GM13976 (cell line): Measurements from ENCODE around the gene RPL31.

Source experiments
- DNase-seq: peaks from one replicate; pipeline ENCODE4 v3.0.0; 2012; ENCODE audit warnings: low spot score
- in situ Hi-C: fragments of 300-500 bp; cut with MboI; formaldehyde crosslinking; loops from one replicate; pipeline ENCODE4 v1.12.0; 2022; ENCODE audit warnings: low sequenced_read_pairs, mixed read lengths, inconsistent platforms; ENCODE audit not compliant: unreplicated experiment
- TF ChIP-seq, protein P1 (sequence below): IDR thresholded peaks from 2 replicates; pipeline ENCODE4 v1.5.1; 2012; ENCODE audit warnings: borderline replicate concordance, mild to moderate bottlenecking; ENCODE audit not compliant: insufficient read depth; ENCODE audit errors: extremely low read depth, missing control alignments, control extremely low read depth

The RPL31 gene

DNA sequence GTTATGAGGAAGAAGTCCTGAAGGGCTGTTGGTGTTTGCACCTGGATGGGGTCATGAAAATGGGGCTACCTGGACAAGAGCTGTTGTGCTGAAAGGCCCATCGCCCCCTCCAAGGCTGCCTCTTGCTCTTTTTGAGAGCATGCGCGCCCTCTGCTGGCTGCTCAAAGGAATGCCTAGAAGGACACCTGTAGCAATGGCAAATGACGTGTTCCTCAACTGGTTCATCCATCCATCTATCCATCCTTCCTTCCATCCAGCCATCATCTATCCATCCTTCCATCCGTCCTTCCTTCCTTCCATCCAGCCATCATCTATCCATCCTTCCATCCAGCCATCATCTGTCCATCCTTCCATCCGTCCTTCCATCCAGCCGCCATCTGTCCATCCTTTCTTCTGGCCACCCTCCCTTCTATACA is 17.2 kb upstream of the RPL31 start:
- peak; percentile 84 for DNase-seq
- TF ChIP-seq, protein P1, sequence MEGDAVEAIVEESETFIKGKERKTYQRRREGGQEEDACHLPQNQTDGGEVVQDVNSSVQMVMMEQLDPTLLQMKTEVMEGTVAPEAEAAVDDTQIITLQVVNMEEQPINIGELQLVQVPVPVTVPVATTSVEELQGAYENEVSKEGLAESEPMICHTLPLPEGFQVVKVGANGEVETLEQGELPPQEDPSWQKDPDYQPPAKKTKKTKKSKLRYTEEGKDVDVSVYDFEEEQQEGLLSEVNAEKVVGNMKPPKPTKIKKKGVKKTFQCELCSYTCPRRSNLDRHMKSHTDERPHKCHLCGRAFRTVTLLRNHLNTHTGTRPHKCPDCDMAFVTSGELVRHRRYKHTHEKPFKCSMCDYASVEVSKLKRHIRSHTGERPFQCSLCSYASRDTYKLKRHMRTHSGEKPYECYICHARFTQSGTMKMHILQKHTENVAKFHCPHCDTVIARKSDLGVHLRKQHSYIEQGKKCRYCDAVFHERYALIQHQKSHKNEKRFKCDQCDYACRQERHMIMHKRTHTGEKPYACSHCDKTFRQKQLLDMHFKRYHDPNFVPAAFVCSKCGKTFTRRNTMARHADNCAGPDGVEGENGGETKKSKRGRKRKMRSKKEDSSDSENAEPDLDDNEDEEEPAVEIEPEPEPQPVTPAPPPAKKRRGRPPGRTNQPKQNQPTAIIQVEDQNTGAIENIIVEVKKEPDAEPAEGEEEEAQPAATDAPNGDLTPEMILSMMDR: peak; percentile 85
- in situ Hi-C loops: loop anchor here (10.0 to 25.0 kb wide), 3 partner anchors 380 to 723 kb away; no protein-coding TSS in a partner anchor

DNA sequence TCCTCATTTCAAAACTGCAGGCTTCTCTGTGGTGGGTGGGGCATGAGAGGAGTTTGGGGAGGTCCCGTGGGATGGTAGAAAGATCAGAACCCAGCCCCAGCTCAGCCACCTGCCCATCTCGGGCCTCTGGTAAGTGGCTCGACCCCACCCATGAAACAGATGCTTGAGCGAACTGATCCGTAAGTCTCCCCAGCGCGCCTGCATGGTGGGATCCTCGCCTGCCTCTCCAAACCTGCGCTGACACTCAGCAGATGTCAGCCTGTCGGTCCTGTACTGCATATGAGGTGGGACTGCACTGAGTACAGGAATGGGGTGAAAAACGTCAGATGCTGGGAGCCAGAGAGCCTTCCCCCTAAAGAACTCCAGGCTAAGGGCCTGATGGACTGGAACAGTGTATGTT is 15.9 kb upstream of the RPL31 start:
- DNase-seq: no peak
- in situ Hi-C loops: loop anchor here (10.0 to 25.0 kb wide), 3 partner anchors 381 to 724 kb away; no protein-coding TSS in a partner anchor
- TF ChIP-seq, protein P1: no peak

DNA sequence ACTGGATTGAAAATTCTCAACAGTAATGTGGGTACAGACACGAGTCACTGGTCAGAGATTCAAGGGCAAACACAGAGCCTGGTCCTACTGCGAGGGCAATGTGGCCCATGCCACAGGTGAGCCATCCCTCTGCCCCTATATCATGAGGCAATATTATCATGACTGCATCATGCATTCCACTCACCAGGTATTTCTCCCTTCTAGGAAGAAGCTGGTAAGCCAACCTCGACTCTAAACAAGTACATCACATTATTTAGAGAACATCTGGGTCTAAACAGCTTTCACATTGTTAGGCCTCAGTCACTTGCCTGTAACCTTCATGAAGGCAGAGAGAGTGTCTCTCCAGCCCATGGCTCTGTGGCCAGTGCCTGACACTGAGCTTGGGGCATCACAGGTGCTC is 14.6 kb upstream of the RPL31 start:
- TF ChIP-seq, protein P1: no peak
- in situ Hi-C loops: loop anchor here (10.0 to 25.0 kb wide), 3 partner anchors 383 to 725 kb away; no protein-coding TSS in a partner anchor
- no peak for DNase-seq

DNA sequence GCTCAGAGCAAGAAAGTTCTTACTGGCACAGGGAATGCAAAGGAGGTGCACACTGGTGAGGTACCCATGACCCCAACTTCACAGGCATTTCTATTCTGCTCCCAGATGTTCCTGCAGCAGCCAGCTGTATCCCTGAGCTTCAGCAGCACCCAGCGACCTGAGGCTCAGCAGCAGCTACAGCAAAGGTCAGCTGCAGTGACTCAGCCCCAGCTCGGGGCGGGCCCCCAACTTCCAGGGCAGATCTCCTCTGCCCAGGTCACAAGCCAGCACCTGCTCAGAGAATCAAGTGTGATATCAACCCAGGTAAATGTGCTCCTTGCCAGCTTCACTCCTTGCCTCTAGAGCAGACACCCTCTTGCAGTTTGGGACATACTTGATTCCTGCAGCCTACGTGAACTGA is 14.1 kb upstream of the RPL31 start:
- DNase-seq: no peak
- TF ChIP-seq, protein P1: no peak
- in situ Hi-C loops: loop anchor here (10.0 to 25.0 kb wide), 3 partner anchors 383 to 726 kb away; no protein-coding TSS in a partner anchor

DNA sequence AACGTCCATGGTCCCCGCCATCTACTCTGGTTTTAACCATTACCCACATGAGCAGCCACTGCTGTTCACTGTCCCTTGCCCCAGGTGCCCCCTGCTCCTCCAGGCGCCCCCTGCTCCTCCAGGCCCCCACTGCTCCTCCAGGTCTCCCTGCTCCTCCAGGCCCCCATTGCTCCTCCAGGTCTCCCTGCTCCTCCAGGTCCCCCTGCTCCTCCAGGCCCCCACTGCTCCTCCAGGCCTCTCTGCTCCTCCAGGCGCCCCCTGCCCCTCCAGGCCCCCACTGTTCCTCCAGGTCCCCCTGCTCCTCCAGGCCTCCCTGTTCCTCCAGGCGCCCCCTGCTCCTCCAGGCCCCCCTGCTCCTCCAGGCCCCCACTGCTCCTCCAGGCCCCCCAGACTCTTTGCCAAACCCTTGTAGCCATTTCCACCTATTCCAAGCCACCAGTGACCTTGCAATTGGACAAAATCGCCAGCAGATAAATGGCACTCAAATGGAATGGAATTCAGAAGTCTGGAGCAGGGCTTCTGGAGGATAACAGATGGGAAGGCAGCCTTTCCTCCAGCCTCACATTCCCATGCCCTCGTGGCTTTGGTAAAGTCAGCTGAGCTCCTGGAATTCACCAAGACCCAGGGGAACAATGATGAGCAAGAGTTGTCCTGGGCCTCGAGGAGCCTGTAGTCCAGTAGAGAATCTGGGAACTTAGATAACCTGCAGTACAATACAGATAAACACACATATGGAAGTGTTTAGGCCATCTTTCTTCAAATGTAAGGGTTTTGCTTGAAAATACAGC is 13.3 kb upstream of the RPL31 start:
- in situ Hi-C loops: loop anchor here (10.0 to 25.0 kb wide), 3 partner anchors 384 to 727 kb away; no protein-coding TSS in a partner anchor

DNA sequence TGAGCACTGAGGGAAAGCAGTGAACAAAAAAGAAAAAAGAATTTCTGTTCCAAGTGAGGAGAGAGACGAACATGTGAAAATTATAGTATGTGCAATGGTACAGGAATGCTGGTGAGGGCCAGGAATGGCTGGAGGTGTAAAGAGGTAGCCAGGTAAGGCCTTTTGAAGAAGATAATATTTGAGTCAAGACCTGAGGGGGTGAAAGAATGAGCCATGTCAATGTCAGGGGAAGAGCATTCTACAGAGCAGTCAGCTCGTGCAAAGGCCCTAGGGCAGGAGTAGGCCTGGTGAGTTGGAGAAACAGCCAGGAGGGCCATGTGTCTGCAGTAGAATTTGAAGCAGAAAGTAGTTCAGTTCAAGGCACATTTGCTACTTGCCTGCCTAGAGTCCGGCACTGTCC is 12.4 kb upstream of the RPL31 start:
- in situ Hi-C loops: loop anchor here (10.0 to 25.0 kb wide), 3 partner anchors 385 to 727 kb away; no protein-coding TSS in a partner anchor
- DNase-seq: no peak
- TF ChIP-seq, protein P1: no peak

More for the DNA sequence above, 13.3 kb upstream of the RPL31 start:
- TF ChIP-seq, protein P1: no peak
- DNase-seq: no peak
